NCI-H526 treated with DMSO at 0.1 percent for 48 hours (cell line): Measurements from ENCODE around the gene SMC4.

Experiments used
- DNase-seq: peaks from one replicate; lab custom pipeline; 2025; lab: John Stamatoyannopoulos, UW

SMC4 gene

DNA sequence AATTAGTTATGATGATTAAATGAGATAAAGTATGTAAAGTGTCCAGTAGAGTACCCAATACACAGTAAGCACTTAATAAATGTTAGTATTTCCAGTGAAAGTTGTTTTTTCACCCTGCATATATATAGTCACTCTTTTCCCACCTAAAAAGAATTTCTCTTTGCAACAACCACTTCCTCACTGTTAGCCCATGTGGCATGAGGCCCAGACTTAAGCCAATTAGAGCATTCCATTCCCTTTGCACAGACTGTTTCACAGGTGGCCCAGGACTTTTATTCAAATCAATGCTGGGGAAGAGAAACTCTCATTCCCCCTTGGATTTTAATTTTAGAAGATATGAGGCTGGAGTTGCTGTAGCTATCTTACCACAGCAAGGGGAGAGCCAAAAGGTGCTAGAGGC lies 4.2 kb upstream of the SMC4 start:
- no peak for DNase-seq

GRCh38 chr3:160398820-160399124 lies 678 bp upstream of the SMC4 start:
- DNase-seq, result no peak

DNA sequence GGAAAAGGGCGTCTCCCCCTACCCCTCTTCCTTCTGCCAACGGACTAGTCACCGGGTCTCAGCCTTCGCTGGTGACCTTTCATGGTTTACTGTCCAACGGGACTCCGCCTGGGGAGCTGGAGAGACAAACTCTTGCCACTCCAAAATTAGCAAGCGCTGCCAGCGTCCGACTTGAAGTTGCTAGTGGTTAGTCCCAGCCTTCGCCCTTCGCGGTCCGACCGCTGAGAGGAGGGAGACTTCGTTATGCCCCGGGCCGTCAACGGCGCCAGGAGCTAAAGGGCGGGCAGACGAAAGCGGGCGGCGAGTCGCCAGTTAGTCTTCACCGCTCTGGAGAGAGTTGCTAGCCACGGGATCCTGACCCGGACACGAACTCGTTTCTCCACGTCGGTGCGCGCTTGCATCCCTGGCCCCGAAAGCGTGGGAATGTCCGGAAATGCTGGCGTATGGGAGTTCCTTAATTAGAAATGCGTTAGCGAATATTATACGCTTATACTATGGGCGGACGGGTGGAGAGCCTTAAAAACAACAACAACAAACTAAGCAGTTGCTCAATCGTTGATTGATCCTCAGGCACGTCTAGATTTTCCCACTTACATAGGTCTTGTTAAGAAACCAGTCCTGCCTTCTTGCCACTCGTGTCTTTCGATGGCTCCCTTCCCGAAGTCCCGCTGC lies 716 bp downstream of the SMC4 start:
- DNase-seq, result no peak

GRCh38 chr3:160400702-160401150 lies 1.3 kb downstream of the SMC4 start:
- DNase-seq, result no peak

GRCh38 chr3:160401291-160402095 lies 2.0 kb downstream of the SMC4 start:
- peak; percentile 30 for DNase-seq

- DNase-seq, result no peak
These were observed 3.0 kb downstream of the SMC4 start for GRCh38 chr3:160402221-160403027.

DNA sequence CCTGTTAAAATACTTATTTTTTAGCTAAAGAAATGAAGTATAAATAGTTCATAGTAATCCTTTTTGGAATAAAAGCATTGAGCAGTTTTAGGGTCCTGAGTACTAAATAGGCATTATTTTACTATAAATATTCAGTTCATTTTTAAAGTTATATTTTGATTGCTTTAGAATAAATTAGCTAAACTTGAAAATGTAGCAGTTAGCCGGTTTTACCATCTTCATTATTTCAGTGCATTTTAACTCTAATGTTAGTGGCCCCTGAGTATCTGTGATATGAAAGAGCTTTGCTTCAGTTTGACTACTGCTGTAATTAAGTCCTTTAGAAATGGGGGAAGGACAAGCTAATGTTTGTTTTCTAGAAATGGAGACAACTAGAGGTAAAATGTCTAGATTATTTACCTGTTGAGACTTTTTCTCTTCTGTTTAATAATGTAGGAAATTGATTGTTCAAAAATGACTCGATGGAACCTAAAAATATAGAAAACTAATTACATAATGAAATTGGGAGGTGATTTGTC lies 3.6 kb downstream of the SMC4 start:
- no peak for DNase-seq

GRCh38 chr3:160403796-160404470 lies 4.5 kb downstream of the SMC4 start:
- no peak for DNase-seq

DNA sequence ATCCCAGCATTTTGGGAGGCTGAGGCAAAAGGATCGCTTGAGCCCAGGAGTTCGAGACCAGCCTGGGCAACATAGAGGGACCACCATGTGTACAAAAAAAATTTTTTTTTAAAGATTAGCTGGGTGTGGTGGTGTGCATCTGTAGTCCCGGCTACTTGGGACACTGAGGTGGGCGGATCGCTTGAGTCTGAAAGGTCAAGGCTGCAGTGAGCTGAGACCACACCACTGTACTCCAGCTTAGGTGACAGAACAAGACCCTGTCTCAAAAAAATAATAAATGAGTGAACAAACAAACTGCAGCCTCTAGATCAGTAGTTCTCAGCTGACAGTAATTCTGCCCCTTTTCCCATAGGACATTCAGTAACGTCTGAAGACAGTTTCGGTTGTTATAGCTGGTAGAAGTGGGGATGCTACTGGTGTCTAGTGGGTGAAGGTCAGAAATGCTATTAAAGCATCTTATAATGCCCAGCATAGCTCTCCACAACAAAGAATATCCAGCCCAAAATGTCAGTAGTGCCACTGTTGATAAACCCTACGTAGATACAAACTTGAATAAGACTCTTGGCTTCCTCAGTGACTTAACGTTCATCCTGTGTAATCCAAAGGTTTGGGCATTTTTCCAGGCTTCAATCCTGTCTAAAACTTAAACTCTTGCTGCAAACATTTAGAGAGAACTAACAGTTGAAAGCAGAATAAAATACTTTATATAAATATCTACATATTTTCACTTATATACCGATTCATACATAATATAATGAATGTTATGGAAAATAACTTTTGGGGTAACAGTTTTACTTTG lies 10.6 kb downstream of the SMC4 start:
- no peak for DNase-seq

DNA sequence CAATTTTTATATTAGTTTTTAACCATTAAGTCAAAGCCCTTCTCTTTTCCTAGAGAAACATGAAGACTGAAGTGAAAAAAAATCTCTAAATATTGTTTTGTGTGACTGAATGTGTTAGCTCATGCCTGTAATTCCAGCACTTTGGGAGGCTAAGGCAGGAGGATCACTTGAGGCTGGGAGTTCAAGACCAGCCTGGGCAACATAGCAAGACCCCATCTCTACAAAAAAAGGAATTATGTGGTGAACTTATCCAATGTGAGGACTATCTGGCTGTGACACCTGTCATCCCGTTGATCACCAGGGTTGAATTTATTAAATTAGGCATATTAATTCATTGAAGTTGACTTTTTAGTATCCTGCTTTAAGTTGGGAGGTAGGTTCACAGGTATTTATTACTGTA lies 13.0 kb downstream of the SMC4 start:
- DNase-seq, result no peak

DNA sequence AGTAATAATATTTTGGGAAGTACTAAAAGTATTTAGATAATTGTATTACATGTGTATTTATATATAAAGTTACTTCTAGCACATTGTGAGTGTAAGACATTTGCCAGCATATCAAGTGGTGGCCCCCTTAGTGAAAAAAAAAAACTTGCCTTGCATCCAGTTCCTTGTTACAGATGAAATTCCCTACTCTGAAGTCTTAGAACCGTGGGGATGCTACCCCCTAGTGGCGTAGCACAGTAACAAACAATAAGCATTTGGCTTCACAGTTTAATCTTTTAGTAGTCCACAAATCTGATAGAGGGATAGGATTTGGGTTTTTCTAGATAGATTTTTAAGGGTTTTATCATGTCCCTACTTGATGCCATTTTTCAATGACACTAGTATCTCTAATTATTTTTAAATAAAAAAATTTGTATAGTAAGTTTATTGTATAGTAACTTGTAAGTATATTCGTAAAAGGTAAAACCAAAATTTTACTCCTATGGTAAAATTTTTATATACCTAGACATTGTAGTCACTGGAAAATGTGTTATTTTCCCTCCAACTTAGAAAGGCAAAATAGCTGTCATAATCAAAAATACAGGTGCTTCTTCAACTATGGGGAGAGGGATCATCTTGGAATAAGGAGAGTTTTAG lies 14.3 kb downstream of the SMC4 start:
- DNase-seq, result peak; percentile 61

GRCh38 chr3:160417311-160417710 lies 17.9 kb downstream of the SMC4 start:
- no peak for DNase-seq

DNA sequence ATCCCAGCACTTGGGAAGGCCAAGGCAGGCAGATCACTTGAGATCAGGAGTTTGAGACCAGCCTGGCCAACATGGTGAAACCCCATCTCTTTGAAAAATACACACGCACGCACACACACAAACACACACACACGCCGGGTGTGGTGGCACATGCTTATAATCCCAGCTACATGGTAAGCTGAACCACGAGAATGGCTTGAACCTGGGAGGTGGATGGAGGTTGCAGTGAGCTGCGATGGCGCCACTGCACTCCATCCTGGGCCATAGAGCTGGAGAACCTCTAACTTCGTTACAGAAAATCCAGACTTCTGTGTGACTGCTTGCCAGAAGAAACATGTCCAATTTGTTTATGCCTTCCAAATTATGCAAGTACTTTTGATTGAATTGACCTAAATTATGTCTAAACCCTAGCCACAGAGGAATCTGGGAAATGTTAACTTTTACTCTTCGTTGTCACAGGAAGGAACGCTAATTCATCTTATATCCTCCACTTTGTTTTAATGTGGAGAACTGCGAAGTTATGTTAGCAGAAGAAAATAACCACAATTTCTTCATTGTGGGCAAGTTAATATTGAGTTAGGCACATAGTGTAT lies 28.5 kb downstream of the SMC4 start:
- DNase-seq, result no peak

DNA sequence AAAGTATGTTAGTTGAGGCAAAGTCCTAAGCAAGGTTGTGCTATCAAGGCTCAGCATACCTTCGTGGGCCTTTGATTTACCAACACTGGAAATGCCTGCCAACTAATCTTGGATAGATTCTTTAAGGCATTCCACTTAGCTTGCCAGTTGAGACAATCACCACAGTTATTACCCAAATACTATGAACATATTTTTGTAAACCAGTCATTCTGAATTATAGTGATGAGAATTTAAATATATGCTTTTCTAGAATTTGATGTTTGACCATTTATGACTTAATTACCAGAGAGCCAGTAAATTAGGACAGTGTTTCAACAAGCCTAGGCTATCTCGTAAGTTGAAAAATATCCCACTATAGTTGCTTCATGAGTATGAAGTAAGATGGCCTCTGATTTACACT lies 34.6 kb downstream of the SMC4 start:
- no peak for DNase-seq

- DNase-seq, result no peak
These were observed 35.6 kb downstream of the SMC4 start for GRCh38 chr3:160435095-160435494.

GRCh38 chr3:160435747-160436146 lies 36.3 kb downstream of the SMC4 start:
- DNase-seq, result no peak

- no peak for DNase-seq
These were observed 37.6 kb downstream of the SMC4 start for GRCh38 chr3:160437083-160437455.

DNA sequence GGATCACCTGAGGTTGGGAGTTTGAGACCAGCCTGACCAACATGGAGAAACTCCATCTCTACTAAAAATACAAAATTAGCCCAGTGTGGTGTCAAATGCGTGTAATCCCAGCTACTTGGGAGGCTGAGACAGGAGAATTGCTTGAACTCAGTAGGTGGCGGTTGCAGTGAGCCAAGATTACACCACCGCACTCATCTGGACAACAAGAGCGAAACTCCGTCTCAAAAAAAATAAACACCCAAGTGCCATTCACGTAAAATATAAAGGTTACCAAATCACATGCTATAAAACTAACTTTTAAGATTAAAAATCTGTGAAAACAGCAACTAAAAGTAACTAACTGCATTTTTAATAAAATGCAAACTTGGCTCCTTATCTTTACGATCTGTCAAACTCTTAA lies 41.2 kb downstream of the SMC4 start:
- no peak for DNase-seq

GRCh38 chr3:160444411-160444810 lies 45.0 kb downstream of the SMC4 start:
- DNase-seq, result no peak

GRCh38 chr3:160445854-160446253 lies 46.4 kb downstream of the SMC4 start:
- no peak for DNase-seq
